ENCODE measurements around the gene ECPAS.
A peak's percentile ranks its signal among the peaks of the same experiment; 100 is the strongest.
"Not testable (repeated sequence)": the region's sequence is repeated elsewhere in the genome, so short reads cannot be mapped to it uniquely, and the experiment has no call there.

The ECPAS gene, protein sequence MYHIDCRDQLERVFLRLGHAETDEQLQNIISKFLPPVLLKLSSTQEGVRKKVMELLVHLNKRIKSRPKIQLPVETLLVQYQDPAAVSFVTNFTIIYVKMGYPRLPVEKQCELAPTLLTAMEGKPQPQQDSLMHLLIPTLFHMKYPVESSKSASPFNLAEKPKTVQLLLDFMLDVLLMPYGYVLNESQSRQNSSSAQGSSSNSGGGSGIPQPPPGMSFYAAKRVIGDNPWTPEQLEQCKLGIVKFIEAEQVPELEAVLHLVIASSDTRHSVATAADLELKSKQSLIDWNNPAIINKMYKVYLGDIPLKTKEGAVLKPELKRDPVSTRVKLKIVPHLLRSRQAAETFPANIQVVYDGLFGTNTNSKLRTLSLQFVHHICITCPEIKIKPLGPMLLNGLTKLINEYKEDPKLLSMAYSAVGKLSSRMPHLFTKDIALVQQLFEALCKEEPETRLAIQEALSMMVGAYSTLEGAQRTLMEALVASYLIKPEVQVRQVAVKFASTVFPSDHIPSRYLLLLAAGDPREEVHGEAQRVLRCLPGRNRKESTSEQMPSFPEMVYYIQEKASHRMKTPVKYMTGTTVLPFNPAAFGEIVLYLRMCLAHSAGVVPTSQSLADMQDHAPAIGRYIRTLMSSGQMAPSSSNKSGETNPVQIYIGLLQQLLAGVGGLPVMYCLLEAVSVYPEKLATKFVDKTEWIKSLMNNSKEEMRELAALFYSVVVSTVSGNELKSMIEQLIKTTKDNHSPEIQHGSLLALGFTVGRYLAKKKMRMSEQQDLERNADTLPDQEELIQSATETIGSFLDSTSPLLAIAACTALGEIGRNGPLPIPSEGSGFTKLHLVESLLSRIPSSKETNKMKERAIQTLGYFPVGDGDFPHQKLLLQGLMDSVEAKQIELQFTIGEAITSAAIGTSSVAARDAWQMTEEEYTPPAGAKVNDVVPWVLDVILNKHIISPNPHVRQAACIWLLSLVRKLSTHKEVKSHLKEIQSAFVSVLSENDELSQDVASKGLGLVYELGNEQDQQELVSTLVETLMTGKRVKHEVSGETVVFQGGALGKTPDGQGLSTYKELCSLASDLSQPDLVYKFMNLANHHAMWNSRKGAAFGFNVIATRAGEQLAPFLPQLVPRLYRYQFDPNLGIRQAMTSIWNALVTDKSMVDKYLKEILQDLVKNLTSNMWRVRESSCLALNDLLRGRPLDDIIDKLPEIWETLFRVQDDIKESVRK (N-terminal part only)

DNA sequence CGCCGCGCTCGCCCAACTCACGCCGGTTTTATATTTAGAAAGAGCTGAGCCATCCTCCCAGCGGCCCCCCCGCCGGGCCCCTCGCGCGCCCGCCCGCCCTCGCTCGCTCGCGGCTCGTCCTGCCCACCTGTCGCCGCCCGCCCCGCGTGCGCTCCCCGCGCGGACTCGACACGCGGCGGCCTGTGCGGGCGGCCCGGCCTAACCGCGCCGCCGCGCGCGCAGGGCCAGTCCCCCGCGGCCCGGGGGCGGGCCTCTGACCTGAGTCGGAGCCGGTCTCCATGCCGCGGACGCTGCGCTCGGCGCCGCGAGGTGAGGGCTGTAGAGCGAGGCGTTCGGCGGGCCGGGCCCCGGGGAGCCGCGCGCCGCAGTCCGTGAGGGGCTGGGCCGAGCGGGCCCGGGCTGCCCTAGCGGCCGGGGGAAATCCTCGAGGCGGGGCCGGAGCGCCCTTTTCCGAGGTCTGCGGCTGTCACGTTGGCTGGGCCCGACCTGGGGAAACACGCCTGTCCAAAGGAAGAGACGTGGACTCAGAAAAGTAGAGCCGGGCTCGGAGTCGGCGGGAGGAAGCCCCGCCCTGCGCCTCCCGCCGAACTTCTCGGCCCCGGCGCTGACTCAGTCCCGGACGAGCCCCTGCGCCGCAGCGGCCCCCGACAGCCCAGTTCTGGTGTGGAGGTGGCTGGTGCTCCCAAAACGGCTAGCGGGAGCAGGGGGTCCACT lies at the start of gene ECPAS:
TSS of gene ECPAS (minus strand) at position 526 of the 714 bp plus-strand sequence. CDS start 11,465 bp downstream, outside the sequence.
- peak; percentile 29 to 59 for DNase-seq (ENCODE audit: low read depth in 1 of 2, low spot score in 1 of 2)

DNA sequence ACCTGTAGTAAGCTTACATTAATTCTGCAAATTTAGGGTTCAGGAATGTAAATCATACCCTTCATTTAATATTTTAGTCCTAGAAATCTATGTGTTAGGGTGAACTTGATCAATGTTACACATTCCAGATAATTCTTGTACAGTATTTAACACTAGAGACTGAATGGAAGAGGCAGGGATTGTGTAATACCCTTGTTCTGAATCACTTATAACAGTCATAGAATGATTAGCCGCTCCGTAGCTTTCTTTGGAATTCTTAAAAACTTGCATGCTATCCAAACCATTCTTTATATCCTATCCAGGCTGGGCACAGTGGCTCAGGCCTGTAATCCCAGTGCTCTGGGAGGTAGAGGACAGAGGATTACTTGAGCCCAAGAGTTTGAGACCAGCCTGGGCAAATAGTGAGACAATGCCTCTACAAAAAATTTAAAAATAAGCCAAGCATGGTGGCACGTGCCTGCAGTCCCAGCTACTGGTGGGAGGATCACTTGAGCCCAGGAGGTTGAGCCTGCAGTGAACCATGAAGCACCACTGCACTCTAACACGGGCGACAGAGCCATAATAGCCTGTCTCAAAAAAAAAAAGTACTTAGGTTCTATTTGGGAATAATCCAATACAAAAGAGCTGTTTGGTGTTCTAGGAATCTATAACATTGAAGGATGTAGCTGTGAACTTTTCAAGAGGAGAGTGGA lies 49.1 kb upstream of the ECPAS start:
- no peak for DNase-seq (ENCODE audit: low read depth in 1 of 2, low spot score in 1 of 2)

DNA sequence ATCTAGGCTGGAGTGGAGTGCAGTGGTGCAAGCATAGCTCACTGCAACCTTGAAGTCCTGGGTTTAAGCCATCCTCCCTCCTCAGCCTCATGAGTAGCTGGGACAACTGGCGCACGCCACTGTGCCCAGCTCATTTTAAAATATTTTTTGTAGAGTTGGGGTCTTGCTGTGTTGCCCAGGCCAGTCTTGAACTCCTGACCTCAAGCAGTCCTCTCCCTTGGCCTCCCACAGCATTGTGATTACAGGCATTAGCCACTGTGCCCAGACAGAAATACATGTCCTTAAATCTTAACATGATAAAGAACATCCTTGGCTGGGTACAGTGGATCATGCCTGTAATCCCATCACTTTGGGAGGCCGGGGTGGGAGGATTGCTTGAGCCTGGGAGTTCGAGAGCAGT lies 47.5 kb upstream of the ECPAS start:
- no peak for DNase-seq (ENCODE audit: low read depth in 1 of 2, low spot score in 1 of 2)

DNA sequence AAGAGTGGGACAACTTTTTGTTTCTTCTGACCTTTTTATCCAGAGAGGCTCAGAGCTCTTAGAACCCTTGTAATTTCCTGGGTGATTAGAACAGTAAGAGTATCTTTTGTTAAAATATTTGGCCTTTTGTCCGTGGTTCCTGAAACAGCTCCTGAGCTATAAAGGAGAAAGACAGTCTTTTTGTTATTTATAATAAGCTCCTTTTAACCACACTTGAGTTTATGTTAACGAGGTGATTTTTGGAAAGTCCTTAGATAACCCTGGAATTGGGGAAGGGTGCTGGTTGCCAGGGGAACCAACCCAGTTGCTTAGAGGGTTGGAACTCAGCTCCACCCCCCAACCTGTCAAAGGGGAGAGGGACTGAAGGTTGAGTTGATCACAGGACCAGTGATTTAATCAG lies 45.6 kb upstream of the ECPAS start:
- DNase-seq (ENCODE audit: low read depth in 1 of 2, low spot score in 1 of 2) = no peak

DNA sequence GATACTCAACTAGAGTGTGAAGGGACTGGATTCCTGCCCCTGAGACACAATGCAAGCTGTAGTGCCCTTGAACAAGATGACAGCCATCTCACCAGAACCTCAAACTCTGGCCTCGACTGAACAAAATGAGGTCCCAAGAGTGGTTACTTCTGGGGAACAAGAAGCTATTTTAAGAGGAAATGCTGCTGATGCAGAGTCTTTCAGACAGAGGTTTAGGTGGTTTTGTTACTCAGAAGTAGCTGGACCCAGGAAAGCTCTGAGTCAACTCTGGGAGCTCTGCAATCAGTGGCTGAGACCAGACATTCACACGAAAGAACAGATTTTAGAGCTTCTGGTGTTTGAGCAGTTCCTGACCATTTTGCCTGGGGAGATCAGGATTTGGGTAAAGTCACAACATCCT lies 43.2 kb upstream of the ECPAS start:
- no peak for DNase-seq (ENCODE audit: low read depth in 1 of 2, low spot score in 1 of 2)

- peak; percentile 40 to 58 for DNase-seq (ENCODE audit: low read depth in 1 of 2, low spot score in 1 of 2)
Measured at GRCh38 chr9:111525056-111525977, 41.1 kb upstream of the ECPAS start, which contains the start of gene ZNF483. Gene ZNF483, plus strand, starts transcription at chr9:111525179. Its CDS starts 2,217 bp downstream, at chr9:111527396.

DNA sequence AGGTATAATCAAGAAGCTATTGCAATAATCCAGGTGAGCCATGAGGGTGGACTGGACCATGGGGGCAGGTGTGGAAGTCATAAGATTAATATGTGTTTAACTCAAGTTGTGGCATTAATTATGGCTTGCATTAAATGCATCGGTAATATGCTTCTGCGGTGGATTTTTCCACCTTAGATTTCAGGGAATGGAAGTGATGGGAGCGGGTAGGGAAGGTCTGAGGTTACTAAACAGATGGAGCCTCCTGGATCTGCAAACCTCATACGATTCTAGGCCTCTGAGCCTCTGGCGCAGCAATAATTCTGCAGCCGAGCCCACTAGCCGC lies 40.5 kb upstream of the ECPAS start:
- no peak for DNase-seq (ENCODE audit: low read depth in 1 of 2, low spot score in 1 of 2)

DNA sequence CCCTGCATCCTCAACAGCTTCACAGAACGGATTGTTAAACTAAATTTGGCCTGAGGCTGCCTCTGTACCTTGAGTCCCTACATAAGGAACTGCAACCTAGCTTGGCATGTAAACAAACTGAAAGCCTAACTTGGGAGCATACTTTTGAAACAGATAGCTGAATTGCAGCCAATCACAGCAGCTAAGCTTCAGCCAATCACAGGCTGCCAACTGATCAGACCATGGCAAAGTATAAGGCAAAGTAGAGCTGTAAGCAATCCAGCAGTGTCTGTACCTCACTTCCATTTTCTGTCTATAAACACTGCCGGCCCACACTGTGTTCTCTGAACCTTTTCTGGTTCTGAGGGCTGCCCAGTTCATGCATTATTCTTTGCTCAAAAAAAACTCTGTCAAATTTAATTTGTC lies 31.9 kb upstream of the ECPAS start:
- DNase-seq (ENCODE audit: low read depth in 1 of 2, low spot score in 1 of 2) = no peak

DNA sequence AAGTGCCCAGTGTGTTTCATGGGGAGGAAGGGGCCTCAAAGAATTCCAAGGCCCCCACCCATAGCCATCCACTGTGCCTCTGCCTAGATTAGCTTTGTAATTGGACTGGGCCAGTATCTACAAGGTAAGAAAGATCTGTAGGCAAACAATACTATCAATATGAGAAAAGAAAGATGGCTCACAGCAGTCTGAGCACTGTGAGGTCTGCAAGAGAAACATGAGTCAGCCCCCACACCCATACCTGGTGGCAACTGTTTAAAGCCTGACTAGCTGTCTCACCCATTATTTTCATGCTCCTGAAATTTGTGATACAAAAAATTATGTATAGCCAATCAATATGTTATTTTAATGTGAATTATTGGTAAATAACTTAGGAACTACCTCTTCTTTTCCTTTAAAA lies 30.8 kb upstream of the ECPAS start:
- no peak for DNase-seq (ENCODE audit: low read depth in 1 of 2, low spot score in 1 of 2)

- DNase-seq (ENCODE audit: low read depth in 1 of 2, low spot score in 1 of 2) = not testable (repeated sequence)
Measured at GRCh38 chr9:111511581-111511980, 27.4 kb upstream of the ECPAS start.

GRCh38 chr9:111502506-111502905 lies 18.3 kb upstream of the ECPAS start:
- no peak for DNase-seq (ENCODE audit: low read depth in 1 of 2, low spot score in 1 of 2)

GRCh38 chr9:111501648-111502047 lies 17.5 kb upstream of the ECPAS start:
- DNase-seq (ENCODE audit: low read depth in 1 of 2, low spot score in 1 of 2) = no peak

DNA sequence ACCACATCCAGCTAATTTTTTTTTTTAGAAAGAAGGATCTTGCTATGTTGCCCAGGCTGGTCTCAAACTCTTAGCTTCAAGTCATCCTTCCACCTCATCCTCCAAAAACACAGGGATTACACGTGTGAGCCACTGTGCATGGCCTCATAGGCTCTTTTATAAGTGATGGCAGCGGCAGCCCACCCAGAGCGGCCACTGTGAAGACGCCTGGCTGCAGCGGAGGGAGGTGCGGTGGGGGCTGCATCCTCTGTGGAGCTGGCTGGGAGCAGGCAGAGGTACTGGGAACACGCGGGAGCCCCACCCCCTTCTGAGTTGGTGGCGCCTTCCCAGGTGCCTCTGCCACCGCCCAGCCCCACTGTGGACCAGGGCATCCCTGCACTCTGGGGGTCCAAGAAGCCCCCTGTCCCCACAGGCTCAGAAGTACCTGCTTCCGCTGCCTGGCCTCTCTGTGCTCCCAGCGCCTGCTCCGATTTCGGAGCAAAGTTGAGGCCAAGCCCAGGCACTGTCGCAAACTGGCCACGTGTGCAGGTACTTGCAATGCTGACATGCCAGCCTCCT lies 16.9 kb upstream of the ECPAS start:
- DNase-seq (ENCODE audit: low read depth in 1 of 2, low spot score in 1 of 2) = no peak

GRCh38 chr9:111497196-111497595 lies 13.0 kb upstream of the ECPAS start:
- not testable (repeated sequence) for DNase-seq (ENCODE audit: low read depth in 1 of 2, low spot score in 1 of 2)

- no peak for DNase-seq (ENCODE audit: low read depth in 1 of 2, low spot score in 1 of 2)
Measured at GRCh38 chr9:111484572-111484894, 350 bp upstream of the ECPAS start.

GRCh38 chr9:111483439-111483857 lies 735 bp downstream of the ECPAS start:
- peak in 1 of 2 donors; percentile 33 for DNase-seq (ENCODE audit: low read depth in 1 of 2, low spot score in 1 of 2)

- peak; percentile 28 to 47 for DNase-seq (ENCODE audit: low read depth in 1 of 2, low spot score in 1 of 2)
Measured at GRCh38 chr9:111482694-111483438, 1.3 kb downstream of the ECPAS start.
